Stimulated activated naive CD8-positive, alpha-beta T cell treated with anti-CD3 and anti-CD28 coated beads, Interleukin-15, Interleukin-2, amounts not matched to agents 100 U/mL and 50 U/mL, for 24 hours (primary cell): ENCODE results near the gene EXTL1.

Experiments
- ATAC-seq: fragments of 150-1000 bp; cut with Tn5 transposase; one replicate; pipeline ENCODE4 v1.10.0; 2021
- DNase-seq: peaks from one replicate; pipeline ENCODE4 v3.0.0; 2021

The EXTL1 gene

DNA sequence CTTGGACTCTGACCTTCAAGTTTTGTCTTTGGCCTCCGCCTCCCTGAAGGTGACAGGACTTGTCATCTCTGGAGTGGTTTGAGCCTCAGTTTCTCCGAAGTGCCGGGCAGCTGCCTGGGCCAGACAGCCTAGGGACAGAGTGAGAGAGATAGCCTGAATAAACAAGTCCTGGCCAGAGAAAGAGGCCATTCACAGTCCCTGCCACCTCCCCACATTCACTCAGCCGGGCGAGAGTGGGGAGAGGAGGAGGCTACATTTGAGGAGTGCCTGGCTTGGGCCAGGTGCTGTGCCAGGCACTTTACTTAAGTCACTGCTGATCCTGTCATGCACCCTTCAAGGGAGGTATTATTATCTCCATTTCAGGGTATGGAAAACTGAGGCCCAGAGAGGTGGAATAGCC lies 3.5 kb downstream of the EXTL1 start:
- DNase-seq: no peak

DNA sequence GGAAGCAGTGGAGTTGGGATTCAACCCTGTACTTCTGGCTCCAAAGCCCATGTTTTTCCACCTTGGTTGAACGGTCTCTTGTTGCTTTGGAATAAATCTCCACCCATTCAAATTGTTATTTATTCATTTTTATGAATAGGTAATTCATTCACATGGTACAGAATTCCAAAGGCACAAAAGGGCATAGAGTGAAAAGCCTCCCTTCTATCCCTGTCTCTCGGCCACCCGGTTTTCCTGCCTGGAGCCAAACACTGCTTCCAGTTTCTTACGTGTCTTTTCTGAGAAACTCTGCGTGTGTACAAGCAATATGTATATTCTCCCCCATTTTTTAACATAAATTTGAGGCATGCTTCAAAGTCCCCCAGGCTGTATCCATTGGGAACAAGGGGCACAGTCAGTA lies 3.9 kb downstream of the EXTL1 start:
- ATAC-seq: no peak
- DNase-seq: no peak

More for the DNA sequence above, 3.5 kb downstream of the EXTL1 start:
- no peak for ATAC-seq

DNA sequence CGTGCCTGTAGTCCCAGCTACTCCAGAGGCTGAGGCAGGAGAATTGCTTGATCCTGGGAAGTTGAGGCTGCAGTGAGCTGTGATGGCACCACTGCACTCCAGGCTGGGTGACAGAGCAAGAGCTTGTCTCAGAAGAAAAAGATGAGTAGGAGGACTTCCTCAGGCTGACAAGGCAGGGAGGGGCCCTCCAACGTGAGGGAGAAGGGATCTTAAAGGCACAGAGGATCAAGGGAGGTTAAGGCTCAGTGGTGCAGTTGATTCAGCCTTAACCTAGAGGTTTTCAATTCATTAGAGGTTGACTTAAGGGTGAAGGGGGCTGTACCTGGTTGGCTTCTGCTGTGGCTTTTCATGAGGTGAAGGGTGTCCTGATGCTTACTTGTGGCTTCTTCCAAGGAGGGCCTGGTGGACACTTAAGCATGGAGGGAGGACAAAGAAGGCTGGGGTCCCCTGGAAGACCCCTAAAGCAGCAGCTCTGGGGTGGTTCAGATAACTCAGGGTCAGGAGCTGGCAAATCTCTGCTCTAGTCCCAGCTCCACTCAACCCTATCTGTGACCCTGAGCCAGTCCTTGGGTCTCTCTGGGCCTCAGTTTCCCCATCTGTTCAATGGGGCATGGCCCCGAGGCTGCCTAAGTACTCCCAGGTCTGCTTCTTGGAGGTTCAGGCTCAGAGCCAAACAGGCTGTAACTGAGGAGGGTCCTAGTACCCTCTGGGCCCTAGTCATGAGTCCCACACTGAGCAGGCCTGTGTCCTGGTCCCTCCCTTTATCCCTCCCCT lies 6.3 kb downstream of the EXTL1 start:
- DNase-seq (no peak), ATAC-seq (peak; percentile 29)

DNA sequence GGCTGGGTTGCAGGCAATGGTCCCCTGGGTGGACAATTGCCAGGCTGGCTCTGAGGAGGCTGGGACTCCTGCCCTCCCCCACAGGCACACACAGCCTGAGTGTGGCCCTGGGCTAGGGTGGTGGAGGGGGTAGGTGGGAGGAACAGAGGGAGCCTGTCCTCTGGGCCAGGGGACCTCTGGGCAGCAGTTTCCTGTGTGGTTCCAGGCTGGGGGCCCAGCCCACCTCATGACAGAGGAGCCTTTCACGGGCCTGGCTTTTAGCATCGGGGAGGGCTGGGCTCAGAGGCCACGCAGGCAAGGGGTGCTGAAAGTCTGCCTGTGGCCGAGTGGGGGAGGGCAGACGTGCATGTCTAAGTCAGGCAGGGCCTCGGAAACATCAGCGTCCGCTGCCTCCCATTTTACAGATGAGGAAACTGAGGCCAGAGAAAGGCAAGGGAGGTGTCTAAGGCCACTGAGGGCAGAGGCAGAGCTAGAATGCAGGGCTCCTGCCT lies 7.0 kb downstream of the EXTL1 start:
- ATAC-seq: no peak
- DNase-seq: no peak

DNA sequence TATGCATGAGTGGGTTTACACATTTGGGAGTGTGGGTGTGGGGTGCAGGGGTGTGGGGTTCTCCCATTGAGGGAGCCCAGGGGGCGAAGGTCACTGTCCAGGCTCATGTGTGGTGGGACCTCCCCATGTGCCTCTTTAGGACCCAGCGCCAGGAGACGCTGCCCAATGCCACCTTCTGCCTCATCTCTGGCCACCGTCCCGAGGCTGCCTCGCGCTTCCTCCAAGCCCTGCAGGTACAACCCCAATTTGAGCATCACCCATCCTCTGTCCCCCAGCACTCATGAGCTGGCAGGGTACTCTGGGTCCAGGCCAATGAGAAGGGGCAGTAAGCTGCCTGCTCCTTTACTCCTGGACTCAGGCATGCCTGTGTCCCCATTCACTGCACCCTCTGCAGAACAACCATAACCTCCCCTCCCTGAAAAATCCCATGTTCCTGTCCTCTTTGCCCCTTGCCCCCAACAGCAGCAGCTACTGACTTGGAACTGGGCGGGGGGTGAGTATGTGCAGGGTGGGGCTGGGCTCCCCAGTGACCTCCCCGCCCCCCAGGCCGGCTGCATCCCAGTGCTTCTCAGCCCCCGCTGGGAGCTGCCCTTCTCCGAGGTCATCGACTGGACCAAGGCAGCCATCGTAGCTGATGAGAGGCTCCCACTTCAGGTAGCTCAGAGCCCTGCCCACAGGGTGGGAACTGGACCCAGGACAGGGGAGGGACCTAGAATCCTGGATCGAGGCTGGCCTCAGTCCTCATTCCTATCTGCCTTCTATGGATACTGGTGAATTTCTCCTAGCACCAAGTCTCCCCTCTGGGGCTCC lies 7.7 kb downstream of the EXTL1 start:
- ATAC-seq (no peak), DNase-seq (no peak)

DNA sequence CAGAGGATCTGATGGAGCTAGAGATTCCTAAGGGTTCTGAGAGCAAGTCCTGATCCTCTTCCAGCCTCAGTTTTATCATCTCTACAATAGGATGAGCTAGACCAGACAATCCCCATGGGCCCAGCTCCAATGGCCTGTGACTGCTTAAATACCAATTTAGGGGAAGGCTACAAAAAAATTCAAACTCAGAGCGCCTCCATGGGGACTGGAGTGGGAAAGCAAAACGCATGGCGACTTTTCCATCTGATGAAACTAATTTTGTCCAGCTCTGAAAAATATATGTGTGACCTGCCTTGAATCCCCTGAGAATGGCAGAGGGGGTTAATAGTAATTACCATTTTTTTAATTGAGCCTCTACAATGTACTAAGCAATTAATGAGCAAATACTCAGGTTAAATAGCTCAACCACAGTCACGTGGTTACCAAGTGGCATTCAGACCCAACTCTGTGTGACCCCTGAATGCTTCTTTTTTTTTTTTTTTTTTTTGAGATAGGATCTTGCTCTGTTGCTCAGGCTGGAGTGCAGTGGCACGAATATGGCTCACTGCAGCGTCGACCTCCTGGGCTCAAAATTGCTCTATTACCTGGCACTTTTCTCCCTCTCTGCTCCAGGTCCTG lies 8.4 kb downstream of the EXTL1 start:
- DNase-seq (no peak), ATAC-seq (no peak)

DNA sequence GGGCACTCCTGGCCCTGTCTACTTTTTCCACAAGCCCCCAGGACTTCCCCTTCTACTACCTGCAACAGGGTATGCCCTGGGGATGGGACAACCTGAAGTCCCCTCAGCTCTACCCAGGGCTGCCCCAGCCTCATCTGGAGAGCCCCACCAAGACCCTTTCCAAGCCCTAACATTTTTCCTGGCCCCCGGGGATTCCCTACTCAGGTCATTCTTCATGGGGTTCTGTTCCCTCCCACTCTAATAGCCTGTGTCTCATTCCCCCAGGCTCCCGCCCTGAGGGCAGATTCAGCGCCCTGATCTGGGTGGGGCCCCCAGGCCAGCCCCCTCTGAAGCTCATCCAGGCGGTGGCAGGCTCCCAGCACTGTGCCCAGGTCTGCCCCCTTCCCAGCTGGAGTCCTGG lies 9.6 kb downstream of the EXTL1 start:
- no peak for ATAC-seq
- DNase-seq: no peak

DNA sequence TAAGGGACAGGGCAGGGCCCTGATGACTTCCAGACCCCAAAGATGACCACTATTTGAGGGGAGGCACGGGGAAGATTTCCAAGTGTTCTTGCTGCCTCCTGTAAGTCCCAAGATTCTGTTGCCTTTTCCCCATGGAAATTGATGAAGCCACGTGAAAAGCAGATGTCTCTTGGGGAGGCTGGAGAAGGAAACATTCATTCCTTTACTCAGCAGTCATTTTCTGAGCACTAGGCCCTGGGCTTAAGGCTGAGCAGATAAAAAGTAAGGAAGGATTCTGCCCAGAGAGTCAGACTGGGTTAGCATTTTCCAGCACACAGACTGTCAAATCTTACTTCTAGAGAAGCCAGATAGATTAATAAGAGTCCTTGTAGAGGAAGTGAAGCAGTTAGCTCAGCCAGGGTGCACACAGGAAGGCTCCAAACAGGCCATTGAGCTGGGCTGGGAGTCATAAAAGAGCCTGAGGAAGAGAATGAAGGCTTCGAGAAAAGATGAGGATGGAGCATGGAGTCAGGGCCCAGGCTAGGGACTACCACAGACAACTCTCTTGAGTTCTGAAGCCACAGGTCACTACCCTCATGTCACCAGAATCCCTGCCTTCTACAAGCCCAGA lies 10.1 kb downstream of the EXTL1 start:
- ATAC-seq (no peak), DNase-seq (no peak)

DNA sequence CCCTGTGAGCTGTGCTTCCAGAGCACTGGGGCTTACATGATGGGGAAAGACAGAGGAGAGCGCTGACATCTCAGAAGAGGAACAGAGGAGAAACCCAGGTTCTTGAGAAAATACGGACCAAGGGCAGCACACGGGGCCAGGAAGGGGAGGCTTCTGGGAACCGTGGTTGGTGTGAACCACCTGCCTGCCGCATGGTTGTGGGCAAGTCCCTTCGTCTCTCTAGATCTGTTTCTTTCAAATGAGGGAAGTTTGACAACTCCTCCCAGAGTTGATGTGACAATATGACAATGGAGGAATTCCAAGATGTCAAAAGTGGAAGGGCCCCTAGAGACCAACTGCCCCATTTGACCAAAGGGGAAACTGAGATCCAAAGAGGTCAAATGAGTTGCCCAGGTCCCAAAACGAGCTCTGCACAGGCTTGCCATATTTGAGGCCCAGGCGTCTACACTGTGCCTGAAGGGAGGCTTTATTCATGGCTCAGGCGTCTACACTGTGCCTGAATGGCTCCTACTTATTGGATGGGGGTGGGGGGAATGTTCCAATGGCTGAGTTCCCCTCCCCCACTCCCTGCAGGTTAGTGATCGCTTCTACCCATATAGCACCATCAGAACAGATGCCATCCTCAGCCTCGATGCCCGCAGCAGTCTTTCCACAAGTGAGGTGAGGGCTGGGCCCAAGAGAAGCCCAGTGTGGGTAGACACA lies 11.2 kb downstream of the EXTL1 start:
- ATAC-seq (no peak), DNase-seq (no peak)

DNA sequence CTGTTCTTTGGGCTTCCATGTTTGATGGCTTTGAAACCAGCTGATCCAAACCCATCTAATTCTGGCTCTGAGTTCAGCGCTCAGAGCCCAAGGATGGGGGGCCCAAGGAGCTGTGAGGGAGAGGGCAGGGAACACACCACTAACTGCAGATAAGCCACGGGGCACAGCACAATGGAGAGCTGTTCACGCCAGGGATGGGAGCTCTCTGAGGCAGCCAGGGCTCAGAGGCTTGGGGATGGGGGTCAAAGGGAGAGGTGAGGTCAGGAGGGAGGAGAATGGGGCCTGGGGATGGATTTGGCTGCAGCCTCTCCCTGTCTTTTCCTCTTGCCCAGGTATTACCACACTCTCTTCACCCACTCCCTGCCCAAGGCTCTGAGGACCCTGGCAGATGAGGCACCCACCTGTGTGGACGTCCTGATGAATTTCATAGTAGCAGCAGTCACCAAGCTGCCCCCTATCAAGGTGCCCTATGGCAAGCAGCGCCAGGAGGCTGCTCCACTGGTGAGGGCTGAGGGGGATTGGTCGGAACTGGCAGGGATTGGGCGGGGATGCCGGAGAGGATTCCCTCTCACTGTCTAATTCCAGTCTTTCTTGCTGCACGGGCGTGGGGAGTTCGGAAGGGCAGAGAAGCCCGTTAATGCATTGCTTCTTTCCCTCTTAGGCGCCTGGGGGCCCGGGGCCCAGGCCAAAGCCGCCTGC lies 13.1 kb downstream of the EXTL1 start:
- DNase-seq: peak; percentile 18
- ATAC-seq: no peak

DNA sequence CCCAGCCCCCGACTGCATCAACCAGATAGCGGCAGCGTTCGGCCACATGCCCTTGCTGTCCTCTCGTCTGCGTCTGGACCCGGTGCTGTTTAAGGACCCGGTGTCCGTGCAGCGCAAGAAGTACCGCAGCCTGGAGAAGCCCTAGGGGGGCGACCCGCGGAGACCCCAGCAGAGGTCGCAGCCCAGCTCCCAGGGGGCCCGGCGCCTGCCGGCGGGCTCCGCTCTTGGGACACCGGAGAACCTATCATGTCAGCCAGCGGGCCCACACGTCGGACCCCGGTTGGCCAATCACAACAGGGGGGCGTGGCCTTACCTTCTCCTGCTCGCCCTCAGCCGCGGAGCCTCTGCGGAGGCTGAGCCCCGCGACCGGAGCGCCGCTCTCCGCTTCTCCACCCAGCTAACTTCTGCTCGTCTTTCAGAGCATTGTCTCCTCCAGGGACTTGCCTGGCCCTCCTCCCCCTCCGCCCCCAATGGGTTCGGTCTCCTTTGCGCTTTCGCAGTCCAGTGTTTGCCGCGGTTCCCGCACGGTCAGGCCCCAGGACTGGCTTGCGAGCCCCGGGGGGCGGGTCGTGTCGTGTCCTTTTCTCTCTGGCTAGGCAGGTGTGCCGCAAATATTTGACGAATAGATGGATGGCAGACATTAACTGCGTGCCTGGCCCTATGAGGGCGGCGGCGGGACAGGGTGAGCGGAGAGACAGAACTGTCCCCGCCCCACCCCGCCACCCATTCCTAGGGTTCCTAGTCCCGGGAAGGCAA lies 13.8 kb downstream of the EXTL1 start:
- ATAC-seq: peak; percentile 92
- DNase-seq: peak; percentile 93

DNA sequence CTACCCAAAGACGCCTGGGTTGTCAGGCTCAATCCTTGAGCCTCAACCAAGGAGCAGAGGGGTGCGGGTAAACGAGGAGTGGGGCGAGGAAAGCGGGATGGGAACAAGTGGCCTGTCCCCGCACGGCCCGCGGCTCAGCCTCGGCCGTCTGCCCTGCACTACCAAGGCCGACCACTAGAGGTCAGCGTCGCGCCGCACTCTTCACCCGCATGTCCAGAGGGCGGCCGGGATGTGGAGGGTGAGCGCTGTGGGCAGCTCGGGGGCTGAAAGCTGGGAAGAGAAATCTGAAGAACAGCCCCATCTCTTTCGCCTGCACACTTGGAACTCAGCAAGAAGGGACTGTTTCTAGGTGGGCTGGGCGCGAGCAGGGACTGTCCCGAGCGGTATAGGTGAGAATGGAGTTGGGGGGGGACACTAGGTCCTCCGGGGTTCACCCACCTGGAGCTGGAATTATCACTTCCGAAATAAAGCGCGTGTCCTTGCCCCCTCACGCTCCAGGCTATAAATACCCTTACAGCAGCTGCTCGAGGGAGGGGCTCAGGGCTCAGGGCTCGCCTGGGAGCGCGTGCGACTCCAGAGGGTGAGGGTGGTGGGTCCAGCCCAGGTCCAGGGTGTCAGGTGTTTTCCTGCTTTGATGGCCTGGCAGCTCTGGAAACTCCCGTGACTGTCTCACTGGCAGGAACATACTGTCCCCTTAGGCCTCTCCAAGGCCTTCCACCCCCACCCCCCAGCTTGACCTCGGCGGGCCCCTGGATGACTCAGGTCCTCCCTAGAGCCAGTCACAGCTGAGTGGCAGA lies 14.6 kb downstream of the EXTL1 start:
- DNase-seq (peak; percentile 86), ATAC-seq (peak; percentile 67)

DNA sequence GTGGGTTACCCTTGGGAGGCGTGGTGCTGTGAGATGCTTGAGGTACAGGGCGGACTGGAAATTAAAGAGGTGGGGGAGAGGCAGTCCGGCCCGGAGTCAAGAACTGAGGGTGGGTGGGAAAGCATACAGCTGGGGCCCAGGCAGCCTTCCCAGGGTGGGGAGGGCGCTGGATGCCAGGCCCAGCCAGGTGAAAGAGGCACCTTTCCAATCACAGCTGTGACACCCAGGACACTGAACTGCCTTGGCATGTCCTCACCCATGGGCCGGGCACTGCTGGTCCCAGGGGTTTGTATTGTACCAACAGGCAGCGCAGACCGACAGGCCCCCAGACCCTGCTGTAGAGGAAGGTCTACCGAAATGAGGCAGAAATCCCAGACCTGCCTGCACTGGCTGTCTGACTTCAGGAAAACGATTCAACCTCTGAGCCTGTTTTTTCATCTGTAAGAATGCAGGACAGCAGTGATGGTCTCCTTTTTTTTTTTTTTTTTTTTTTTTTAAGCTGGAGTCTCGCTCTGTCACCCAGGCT lies 15.2 kb downstream of the EXTL1 start:
- ATAC-seq (no peak), DNase-seq (no peak)

DNA sequence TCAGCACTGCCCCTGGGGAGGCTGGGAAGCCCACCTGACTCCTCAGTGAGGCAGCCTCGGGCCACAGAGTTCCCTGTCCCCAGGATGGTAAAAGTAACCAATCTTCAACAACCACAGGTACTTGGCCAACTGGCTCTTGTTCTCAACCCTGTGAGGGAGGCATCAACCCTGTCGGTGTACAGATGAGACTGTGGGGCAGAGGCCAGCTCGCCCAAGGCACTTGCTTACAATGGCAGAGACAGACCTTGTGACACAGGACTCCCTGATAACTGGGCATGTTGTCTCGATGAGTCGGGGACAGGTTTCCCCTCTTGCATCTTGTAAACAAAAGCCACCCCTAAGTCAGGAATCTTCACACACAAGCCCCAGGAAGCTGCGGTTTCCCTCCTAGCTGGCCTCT lies 16.3 kb downstream of the EXTL1 start:
- no peak for ATAC-seq
- DNase-seq: no peak

DNA sequence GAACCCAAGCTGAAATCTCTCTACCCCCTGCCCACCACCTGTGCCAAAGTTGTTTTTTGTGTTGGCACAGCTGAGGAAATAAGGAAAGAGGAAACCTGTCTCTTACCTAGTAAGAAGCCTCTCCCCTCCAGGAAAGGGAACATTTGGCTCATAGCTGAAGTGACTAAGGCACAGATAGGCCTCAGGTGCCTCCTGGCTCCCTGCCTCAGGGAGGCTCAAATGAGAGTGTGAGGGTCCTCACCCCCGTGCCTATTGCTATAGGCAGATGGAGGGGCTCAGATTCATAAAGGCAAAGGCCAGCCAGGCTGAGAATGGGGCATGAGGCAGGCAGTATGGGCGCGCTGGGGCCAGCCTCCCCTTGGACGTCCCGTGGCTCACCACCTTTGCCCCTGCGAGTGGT lies 16.9 kb downstream of the EXTL1 start:
- ATAC-seq (no peak), DNase-seq (no peak)

DNA sequence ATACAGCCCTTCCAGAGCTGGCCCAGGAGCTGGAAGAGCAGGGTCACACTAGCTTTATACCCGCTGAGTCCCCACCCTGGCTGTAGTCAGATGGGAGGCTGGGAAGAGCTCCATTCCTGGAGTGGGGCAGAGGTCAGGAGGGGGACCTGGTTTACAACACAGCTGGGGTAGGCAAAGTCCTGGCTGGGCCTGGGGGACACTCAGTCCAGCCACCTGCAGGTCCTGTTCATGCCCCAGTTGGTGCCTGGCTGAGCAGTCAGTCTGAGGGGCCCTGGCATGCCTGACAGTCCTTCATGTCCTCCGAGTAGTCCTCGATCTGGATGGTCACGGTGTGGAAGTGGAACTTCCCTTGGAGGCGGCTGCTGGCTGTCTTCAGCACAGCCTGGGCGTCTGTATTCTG lies 17.3 kb downstream of the EXTL1 start:
- no peak for DNase-seq
- ATAC-seq: no peak

DNA sequence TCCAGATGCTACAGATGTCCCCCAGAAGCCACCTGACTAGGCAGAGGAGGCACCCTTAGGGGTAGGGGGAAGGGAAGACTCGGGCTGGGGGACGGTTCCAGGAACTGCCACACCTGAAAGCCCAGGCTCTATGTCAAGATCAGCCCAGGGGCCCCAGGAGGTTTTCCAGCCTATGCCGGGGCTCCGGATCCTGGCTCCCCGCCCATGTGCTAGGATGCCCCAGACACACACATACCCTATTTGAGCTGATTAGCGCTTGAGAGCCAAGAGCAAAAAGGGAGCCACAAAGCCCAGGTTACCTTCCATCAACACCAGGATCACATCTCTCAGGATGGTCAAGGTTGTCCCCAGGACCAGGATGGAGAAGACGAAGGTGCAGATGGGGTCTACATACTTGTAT lies 19.8 kb downstream of the EXTL1 start:
- DNase-seq (no peak), ATAC-seq (no peak)

DNA sequence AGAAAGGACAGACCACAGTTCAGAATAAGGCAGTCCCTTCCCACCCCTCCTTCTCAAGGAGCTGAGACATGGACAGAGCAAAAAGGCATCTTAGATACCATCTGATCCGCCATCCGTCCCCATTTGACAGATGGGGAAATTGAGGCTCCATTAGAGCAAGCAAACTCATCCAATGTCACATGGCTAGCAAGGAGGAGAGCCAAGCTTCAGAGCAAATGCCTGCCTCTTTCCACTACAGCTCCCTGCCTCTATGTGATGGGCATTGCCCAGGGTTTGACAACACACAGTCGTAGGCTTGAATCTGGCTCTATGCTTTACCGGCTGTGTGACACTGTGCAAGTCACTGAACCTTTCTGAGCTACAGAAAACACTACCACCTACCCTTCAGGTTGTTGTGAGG lies 20.4 kb downstream of the EXTL1 start:
- no peak for DNase-seq

DNA sequence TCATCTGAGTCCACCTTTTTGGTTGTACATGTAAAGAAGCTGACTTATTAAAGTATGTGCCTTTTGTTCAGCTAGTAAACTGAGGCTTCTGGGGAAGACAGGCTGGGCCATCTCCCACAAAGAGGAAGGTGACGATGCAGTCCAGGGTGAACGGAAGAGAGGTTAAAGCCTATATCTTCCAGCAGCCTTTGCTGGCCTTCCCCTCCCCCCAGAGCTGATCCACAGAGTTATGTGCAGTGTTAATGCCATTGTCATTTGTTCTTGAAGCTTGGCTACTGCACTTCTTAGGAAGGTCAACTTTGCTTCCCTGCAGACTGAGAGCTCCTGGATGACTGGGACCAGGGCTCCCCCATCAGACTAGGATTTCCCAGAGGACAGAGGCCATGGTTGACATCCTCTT lies 22.2 kb downstream of the EXTL1 start:
- DNase-seq (no peak), ATAC-seq (no peak)

More for the DNA sequence above, 20.4 kb downstream of the EXTL1 start:
- no peak for ATAC-seq
